K562 (cell line): Measurements from ENCODE around the gene NUDT5. TPM values are rescaled to one million over a fixed set of nuclear protein-coding genes. Genes with fewer than 3 reads are reported as not detected.

Experiments
- ATAC-seq: fragments of 200-7000 bp; cut with Tn5 transposase; 3 replicates; pipeline ENCODE4 v1.9.1; 2020; ENCODE audit warnings: moderate library complexity
- BruUV-seq: library from RNA; stranded (reverse); fragments of 400-500 nt; replicated peaks from 2 replicates; lab custom pipeline; 2021; lab: Mats Ljungman, UMichigan
- CTCF ChIA-PET: fragments of 300-600 bp; formaldehyde crosslinking; extraction: SDS; loops from one replicate; lab custom pipeline; 2021; ENCODE audit warnings: low intra/inter-chr PET ratio; lab: Yijun Ruan, JAX
- POLR2A ChIA-PET: fragments of 300-600, 350-650 bp; sonication (Branson Sonifier 250); formaldehyde crosslinking; extraction: SDS; loops from one replicate; lab custom pipeline; 2021; ENCODE audit warnings: antibody characterized with exemption, inconsistent platforms; lab: Yijun Ruan, JAX
- DNase-seq, 4 experiments: peaks; one replicate each; pipeline versions ENCODE4 v3.0.0 to v3.0.0-alpha.2; 2011 to 2018; ENCODE audit warnings: low spot score in 3 of 4, mixed read lengths in 3 of 4; ENCODE audit errors: extremely low read depth in 1 of 4
- FAIRE-seq: peaks from 2 replicates; lab custom pipeline; 2011; peaks lifted over from hg19 to GRCh38; lab: Jason Lieb, UNC
- H2AFZ ChIP-seq: 2 replicates; pipeline ENCODE4 v1.6.0; 2011; ENCODE audit warnings: low read depth, low read length, control low read depth, inconsistent platforms
- H3K27ac ChIP-seq: fragments of 200-600 bp; 3 replicates; pipeline ENCODE4 v1.8.0; 2011; ENCODE audit warnings: low read depth, mild to moderate bottlenecking, control low read depth, inconsistent platforms, low read length, moderate library complexity, mixed read lengths; ENCODE audit errors: extremely low read depth
- H3K27me3 ChIP-seq, 2 experiments: fragments of 300-600 bp in 1 of 2; 2 replicates in 1 of 2; 3 replicates in 1 of 2; pipeline versions ENCODE4 v1.6.0 to v1.8.0; 2011; ENCODE audit warnings: inconsistent platforms in 2 of 2, low read length in 2 of 2, mild to moderate bottlenecking in 1 of 2, mixed read lengths in 1 of 2, moderate library complexity in 1 of 2; ENCODE audit not compliant: control insufficient read depth in 2 of 2, insufficient read depth in 2 of 2
- H3K36me3 ChIP-seq: fragments of 300-600 bp; 3 replicates; pipeline ENCODE4 v1.8.0; 2011; ENCODE audit warnings: mild to moderate bottlenecking, low read length, inconsistent platforms; ENCODE audit not compliant: control insufficient read depth, insufficient read depth
- H3K4me1 ChIP-seq, 2 experiments: fragments of 200-600 bp in 1 of 2; replicated peaks in 1 of 2; 2 replicates in 1 of 2; 3 replicates in 1 of 2; pipeline versions ENCODE4 v1.5.1 to v1.8.0; 2011; ENCODE audit warnings: inconsistent platforms in 2 of 2, low read length in 2 of 2, mild to moderate bottlenecking in 1 of 2, mixed read lengths in 1 of 2, moderate library complexity in 1 of 2; ENCODE audit not compliant: control insufficient read depth in 2 of 2, insufficient read depth in 2 of 2
- H3K4me2 ChIP-seq: 2 replicates; pipeline ENCODE4 v1.6.1; 2011; ENCODE audit warnings: low read length, control low read depth, inconsistent platforms, mixed read lengths; ENCODE audit not compliant: insufficient read depth
- H3K4me3 ChIP-seq: fragments of 200-600 bp; sonication (generic), shearing (Covaris generic); 2 replicates; pipeline ENCODE4 v1.5.1; 2016; ENCODE audit warnings: control low read depth, inconsistent platforms
- H3K79me2 ChIP-seq: fragments of 200-600 bp; 3 replicates; pipeline ENCODE4 v1.8.0; 2011; ENCODE audit warnings: low read length, inconsistent platforms; ENCODE audit not compliant: control insufficient read depth, insufficient read depth
- H3K9ac ChIP-seq, 2 experiments: 2 replicates each; pipeline versions ENCODE4 v1.6.0 to v1.6.1; 2011; ENCODE audit warnings: low read depth in 2 of 2, low read length in 2 of 2, control low read depth in 1 of 2, inconsistent platforms in 1 of 2, mild to moderate bottlenecking in 1 of 2, mixed read lengths in 1 of 2; ENCODE audit not compliant: insufficient read depth in 1 of 2
- H3K9me1 ChIP-seq: one replicate; pipeline ENCODE4 v1.6.0; 2011; ENCODE audit warnings: inconsistent platforms, mild to moderate bottlenecking, low read length, moderate library complexity; ENCODE audit not compliant: control insufficient read depth, insufficient read depth
- H3K9me3 ChIP-seq: replicated peaks from 2 replicates; pipeline ENCODE4 v1.5.1; 2011; ENCODE audit warnings: low read depth, low read length, inconsistent platforms; ENCODE audit not compliant: control insufficient read depth, insufficient read depth
- H4K20me1 ChIP-seq: replicated peaks from 2 replicates; pipeline ENCODE4 v1.6.1; 2011; ENCODE audit warnings: low read length, inconsistent platforms, mixed read lengths; ENCODE audit not compliant: control insufficient read depth, insufficient read depth
- ATF1 ChIP-seq, 2 experiments: fragments of 450-650 bp in 1 of 2; IDR thresholded peaks; 2 replicates each; pipeline ENCODE4 v1.6.1; 2016; ENCODE audit warnings: missing compliant biosample characterization in 1 of 2, missing genetic modification characterization in 1 of 2
- CBX8 ChIP-seq: fragments of 200-600 bp; sonication (generic); IDR thresholded peaks from 2 replicates; pipeline ENCODE4 v1.6.1; 2012; ENCODE audit warnings: borderline replicate concordance, mixed run types, low read depth, mild to moderate bottlenecking, moderate library complexity, mixed read lengths, low read length, control low read depth, inconsistent platforms; ENCODE audit not compliant: poor library complexity, severe bottlenecking; ENCODE audit errors: extremely low read depth
- HNRNPK ChIP-seq: fragments of 200-400 bp; formaldehyde crosslinking; IDR thresholded peaks from one replicate; pipeline ENCODE4 v1.6.1; 2018; ENCODE audit warnings: mild to moderate bottlenecking, low read depth, low read length; ENCODE audit not compliant: poor library complexity, severe bottlenecking
- NFATC3 ChIP-seq: fragments of 450-650 bp; IDR thresholded peaks from 2 replicates; pipeline ENCODE4 v1.6.1; 2017; ENCODE audit warnings: mild to moderate bottlenecking
- RBBP5 ChIP-seq: fragments of 200-600 bp; sonication (generic); IDR thresholded peaks from 2 replicates; pipeline ENCODE4 v1.6.1; 2012; ENCODE audit warnings: borderline replicate concordance, mild to moderate bottlenecking, low read length, control low read depth, inconsistent platforms; ENCODE audit not compliant: insufficient read depth, poor library complexity, severe bottlenecking
- RFX7 ChIP-seq: fragments of 250-450 bp; sonication (Bioruptor Pico); IDR thresholded peaks from 2 replicates; pipeline ENCODE4 v1.5.1; 2021; ENCODE audit warnings: mild to moderate bottlenecking
- SREBF1 ChIP-seq: fragments of 150-350 bp; IDR thresholded peaks from 2 replicates; pipeline ENCODE4 v1.6.1; 2014; ENCODE audit warnings: antibody characterized with exemption, low read depth, low read length, borderline replicate concordance
- ZBED1 ChIP-seq: IDR thresholded peaks from 2 replicates; pipeline ENCODE4 v1.6.1; 2014
- WGBS: fragments of 100-300 bp; shearing (Covaris generic); methylation state at CpG from one replicate; pipeline ENCODE4 v1.1.6; 2016; ENCODE audit warnings: low coverage, mixed read lengths; ENCODE audit not compliant: insufficient coverage; ENCODE audit errors: missing lambda C conversion rate; 5-methylcytosine and 5-hydroxymethylcytosine counted together
- in situ Hi-C: fragments of 300-500 bp; cut with MboI; formaldehyde crosslinking; loops from 4 replicates; pipeline ENCODE4 v1.15.0; 2018; ENCODE audit warnings: inconsistent platforms, mixed read lengths
- intact Hi-C: fragments of 100-400 bp; cut with micrococcal nuclease; formaldehyde crosslinking; loops from 2 replicates; pipeline ENCODE4 v1.14.2; 2022
- polyA plus RNA-seq, 8 experiments: library from polyadenylated mRNA; depleted of rRNA in 4 of 8; stranded (reverse) in 5 of 8; unstranded in 3 of 8; fragments of >200 nt; fragmentation: Nextera tagmentation in 2 of 8; fragmentation: Illumina TruSeq in 1 of 8; extraction: Ambion mirVana in 2 of 8; extraction: Trizol in 1 of 8; gene quantifications; 2 replicates each; pipeline versions ENCODE4 v1.2.1 to v1.2.3, GENCODE V29; 2011 to 2014; ENCODE audit warnings: inconsistent platforms in 1 of 8, missing spikeins in 1 of 8
- total RNA-seq, 7 experiments: library from RNA; depleted of rRNA in 6 of 7; stranded (reverse); fragments of >200 nt in 6 of 7; fragmentation: Illumina TruSeq in 2 of 7; extraction: Trizol in 2 of 7; gene quantifications; 2 replicates each; pipeline versions ENCODE4 v1.2.1 to v1.2.3, GENCODE V29; 2011 to 2021; ENCODE audit warnings: low replicate concordance in 1 of 7
- TF ChIP-seq, protein P1 (sequence below), 2 experiments: fragments of 450-650 bp in 1 of 2; IDR thresholded peaks; 2 replicates each; pipeline ENCODE4 v1.6.1; 2011 to 2017; ENCODE audit warnings: low read depth in 2 of 2, antibody characterized with exemption in 1 of 2, borderline replicate concordance in 1 of 2, low read length in 1 of 2, mild to moderate bottlenecking in 1 of 2, mixed read lengths in 1 of 2; ENCODE audit not compliant: control insufficient read depth in 1 of 2
- TF ChIP-seq, protein P2 (sequence below): fragments of 150-350 bp; IDR thresholded peaks from 2 replicates; pipeline ENCODE4 v1.6.1; 2014; ENCODE audit warnings: low read depth, mild to moderate bottlenecking, low read length, borderline replicate concordance
- TF ChIP-seq, protein P3 (sequence below): fragments of 250-450 bp; sonication (Bioruptor Pico); IDR thresholded peaks from 2 replicates; pipeline ENCODE4 v1.8.0; 2021; ENCODE audit warnings: mild to moderate bottlenecking, moderate library complexity

The NUDT5 gene
- total and polyA plus RNA-seq, 9 of the 15 experiments (the other 6 are each of a cell fraction or from before 2014, with no cell fraction given): 87.7 to 422 (median 186) TPM

DNA sequence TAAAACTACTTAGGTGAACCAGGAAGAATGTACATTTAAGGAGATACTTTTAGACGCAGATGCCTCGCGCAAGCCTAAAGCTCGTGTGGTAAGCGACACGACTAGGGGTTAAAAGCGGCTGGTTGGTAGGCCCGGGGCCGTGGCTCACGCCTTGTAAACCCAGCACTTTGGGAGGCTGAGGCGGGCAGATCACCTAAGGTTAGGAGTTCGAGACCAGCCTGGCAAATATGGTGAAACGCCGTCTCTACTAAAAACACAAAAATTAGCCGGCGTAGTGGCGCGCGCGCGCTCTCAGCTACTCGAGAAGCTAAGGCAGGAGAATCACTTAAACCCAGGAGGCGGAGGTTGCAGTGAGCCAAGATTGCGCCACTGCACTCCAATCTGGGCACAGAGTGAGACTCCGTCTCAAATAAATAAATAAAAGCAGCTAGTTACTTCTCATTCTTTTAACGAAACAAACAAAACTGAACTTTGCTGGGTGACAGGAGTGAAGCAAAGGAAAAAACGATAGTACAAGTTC is 879 bp downstream of the NUDT5 start (continued):
- TF ChIP-seq, protein P1, sequence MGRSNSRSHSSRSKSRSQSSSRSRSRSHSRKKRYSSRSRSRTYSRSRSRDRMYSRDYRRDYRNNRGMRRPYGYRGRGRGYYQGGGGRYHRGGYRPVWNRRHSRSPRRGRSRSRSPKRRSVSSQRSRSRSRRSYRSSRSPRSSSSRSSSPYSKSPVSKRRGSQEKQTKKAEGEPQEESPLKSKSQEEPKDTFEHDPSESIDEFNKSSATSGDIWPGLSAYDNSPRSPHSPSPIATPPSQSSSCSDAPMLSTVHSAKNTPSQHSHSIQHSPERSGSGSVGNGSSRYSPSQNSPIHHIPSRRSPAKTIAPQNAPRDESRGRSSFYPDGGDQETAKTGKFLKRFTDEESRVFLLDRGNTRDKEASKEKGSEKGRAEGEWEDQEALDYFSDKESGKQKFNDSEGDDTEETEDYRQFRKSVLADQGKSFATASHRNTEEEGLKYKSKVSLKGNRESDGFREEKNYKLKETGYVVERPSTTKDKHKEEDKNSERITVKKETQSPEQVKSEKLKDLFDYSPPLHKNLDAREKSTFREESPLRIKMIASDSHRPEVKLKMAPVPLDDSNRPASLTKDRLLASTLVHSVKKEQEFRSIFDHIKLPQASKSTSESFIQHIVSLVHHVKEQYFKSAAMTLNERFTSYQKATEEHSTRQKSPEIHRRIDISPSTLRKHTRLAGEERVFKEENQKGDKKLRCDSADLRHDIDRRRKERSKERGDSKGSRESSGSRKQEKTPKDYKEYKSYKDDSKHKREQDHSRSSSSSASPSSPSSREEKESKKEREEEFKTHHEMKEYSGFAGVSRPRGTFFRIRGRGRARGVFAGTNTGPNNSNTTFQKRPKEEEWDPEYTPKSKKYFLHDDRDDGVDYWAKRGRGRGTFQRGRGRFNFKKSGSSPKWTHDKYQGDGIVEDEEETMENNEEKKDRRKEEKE (IDR thresholded peaks at IDR 0.05; ENCODE audit: borderline replicate concordance in 1 of 2, control insufficient read depth in 1 of 2, low read depth in 2 of 2, low read length in 1 of 2): no peak
- no peak for TF ChIP-seq CBX8

DNA sequence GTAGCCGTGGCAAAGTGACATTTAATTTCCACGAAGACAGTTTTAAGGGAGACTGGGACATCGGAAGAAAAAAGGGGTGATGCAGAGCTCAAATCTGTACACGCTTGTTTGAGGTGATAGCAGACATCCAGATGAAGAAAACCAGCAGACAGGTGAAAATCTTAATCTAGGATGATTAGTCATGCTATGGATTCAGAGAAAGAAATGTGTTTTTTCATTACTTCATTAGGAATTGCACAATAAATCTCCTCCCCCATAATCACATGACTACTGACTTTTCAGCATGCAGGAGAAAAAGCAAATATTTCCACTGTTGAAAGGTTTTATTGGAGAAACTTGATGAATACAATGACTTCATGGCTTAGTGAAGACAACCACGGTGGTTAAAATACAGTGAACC is 2.5 kb downstream of the NUDT5 start:
- Histone ChIP-seq H3K27me3 (no peaks in the 10 kb centered on the region), H2AFZ (no peak overlapping the region), H4K20me1 (no peaks in the 10 kb centered on the region), H3K36me3 (peaks cover 34% of the 10 kb centered on the region; the same call in 2 of the 3 replicates), H3K9me3 (no peaks in the 10 kb centered on the region), H3K79me2 (peaks cover 87% of the 10 kb centered on the region), H3K9me1 (no peaks in the 10 kb centered on the region), H3K9ac (no peak overlapping the region), H3K4me2 (no peak overlapping the region), H3K27ac (no peak overlapping the region), H3K4me1 (peaks cover 8% of the 10 kb centered on the region in 2 experiments; a peak in 3 of 5 replicates), H3K4me3 (no peak overlapping the region)
- TSS peak; percentile 10 for BruUV-seq
- FAIRE-seq (no peak), ATAC-seq (no peak), DNase-seq (no peak)
- in situ Hi-C loops (no loop called here), intact Hi-C loops (loop anchor here (10.0 kb wide), 1 partner anchor 148 kb away; the partner anchor contains the start of gene UPF2)
- POLR2A ChIA-PET: interaction anchor here (0.6 to 1.4 kb wide), 3 partner anchors 13 to 392 kb away, joined by 3 to 6 read pairs (median 4); no protein-coding TSS in a partner anchor
- CTCF ChIA-PET: no interaction called here
- 83% methylated on average over 5 of the region's 5 CpGs for WGBS
- TF ChIP-seq NFATC3 (no peak), SREBF1 (no peak), RFX7 (CRISPR knock-in tag) (no peak), ATF1 (CRISPR knock-in tag; IDR thresholded peaks at IDR 0.05) (no peak), ATF1 (tag; IDR thresholded peaks at IDR 0.05) (no peak), ZBED1 (no peak), HNRNPK (no peak), RBBP5 (no peak)
- TF ChIP-seq, protein P2, sequence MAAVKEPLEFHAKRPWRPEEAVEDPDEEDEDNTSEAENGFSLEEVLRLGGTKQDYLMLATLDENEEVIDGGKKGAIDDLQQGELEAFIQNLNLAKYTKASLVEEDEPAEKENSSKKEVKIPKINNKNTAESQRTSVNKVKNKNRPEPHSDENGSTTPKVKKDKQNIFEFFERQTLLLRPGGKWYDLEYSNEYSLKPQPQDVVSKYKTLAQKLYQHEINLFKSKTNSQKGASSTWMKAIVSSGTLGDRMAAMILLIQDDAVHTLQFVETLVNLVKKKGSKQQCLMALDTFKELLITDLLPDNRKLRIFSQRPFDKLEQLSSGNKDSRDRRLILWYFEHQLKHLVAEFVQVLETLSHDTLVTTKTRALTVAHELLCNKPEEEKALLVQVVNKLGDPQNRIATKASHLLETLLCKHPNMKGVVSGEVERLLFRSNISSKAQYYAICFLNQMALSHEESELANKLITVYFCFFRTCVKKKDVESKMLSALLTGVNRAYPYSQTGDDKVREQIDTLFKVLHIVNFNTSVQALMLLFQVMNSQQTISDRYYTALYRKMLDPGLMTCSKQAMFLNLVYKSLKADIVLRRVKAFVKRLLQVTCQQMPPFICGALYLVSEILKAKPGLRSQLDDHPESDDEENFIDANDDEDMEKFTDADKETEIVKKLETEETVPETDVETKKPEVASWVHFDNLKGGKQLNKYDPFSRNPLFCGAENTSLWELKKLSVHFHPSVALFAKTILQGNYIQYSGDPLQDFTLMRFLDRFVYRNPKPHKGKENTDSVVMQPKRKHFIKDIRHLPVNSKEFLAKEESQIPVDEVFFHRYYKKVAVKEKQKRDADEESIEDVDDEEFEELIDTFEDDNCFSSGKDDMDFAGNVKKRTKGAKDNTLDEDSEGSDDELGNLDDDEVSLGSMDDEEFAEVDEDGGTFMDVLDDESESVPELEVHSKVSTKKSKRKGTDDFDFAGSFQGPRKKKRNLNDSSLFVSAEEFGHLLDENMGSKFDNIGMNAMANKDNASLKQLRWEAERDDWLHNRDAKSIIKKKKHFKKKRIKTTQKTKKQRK: no peak
- TF ChIP-seq, protein P3, sequence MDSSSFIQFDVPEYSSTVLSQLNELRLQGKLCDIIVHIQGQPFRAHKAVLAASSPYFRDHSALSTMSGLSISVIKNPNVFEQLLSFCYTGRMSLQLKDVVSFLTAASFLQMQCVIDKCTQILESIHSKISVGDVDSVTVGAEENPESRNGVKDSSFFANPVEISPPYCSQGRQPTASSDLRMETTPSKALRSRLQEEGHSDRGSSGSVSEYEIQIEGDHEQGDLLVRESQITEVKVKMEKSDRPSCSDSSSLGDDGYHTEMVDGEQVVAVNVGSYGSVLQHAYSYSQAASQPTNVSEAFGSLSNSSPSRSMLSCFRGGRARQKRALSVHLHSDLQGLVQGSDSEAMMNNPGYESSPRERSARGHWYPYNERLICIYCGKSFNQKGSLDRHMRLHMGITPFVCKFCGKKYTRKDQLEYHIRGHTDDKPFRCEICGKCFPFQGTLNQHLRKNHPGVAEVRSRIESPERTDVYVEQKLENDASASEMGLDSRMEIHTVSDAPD (CRISPR knock-in tag): no peak
